Measurements from ENCODE around the gene SUMO2. TPM values are rescaled to one million over a fixed set of nuclear protein-coding genes. Genes with fewer than 3 reads are reported as not detected.
A peak's percentile ranks its signal among the peaks of the same experiment; 100 is the strongest.
"Not testable (repeated sequence)": the region's sequence is repeated elsewhere in the genome, so short reads cannot be mapped to it uniquely, and the experiment has no call there.

SUMO2 gene
- total and polyA plus RNA-seq, 2 of the 13 experiments (the other 11 are each of a cell fraction or from before 2014, with no cell fraction given) = 337 to 553 TPM

DNA sequence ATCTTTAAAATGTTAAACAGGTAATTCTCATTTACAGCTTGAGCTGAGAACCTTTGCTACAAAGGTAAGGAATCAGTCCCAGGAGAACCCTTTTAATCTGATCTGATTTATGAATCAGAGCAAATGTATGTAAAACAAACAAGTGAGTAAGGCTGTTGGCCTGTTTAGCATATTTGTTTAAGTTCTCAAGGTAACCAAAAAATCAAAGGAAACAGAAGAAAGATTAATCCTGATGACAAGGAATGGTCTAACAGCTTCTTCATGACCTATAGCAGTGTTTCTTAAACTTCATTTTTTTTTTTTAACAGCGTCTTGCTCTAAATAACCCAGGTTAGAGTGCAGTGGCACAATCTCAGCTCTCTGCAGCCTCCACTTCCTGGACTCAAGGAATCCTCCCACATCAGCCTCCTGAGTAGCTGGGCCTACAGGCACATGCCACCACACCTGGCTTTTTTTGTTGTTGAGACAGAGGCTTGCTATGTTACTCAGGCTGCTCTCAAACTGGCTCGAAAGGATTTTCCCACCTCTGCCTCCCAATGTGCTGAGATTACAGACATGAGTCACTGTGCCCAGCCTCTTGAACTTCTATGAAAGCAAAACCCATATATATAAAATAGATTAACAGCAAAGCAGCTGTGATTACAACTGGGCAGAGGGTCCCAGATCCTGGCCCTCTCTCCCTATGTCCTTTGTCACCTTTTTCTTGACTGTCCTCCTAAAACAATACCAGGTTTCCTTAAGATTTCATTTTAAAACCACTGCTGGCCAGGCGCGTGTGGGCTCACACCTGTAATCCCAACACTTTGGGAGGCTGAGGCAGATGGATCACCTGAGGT lies 23.3 kb downstream of the SUMO2 start:
- intact Hi-C loops (cut with micrococcal nuclease; ENCODE audit: unreplicated experiment) = no loop called here
- H3K4me2 ChIP-seq (ENCODE audit: low read depth, low read length) = no peak overlapping the region
- ATAC-seq (no peak), DNase-seq (ENCODE audit: low spot score) (no peak), FAIRE-seq (no peak)
- ChIA-PET POLR2A (no interaction called here), CTCF (ENCODE audit: low intra/inter-chr PET ratio, low total read pairs) (no interaction called here)
- no peak overlapping the region for H3K4me3 ChIP-seq (replicated peaks in 1 of 3; ENCODE audit: insufficient read depth in 1 of 3, low read depth in 2 of 3, low read length in 3 of 3)
- no peak overlapping the region for H3K27ac ChIP-seq (ENCODE audit: extremely low read length, insufficient read depth, low read length)
- no peak overlapping the region for H3K9ac ChIP-seq (ENCODE audit: insufficient read depth, low read depth, low read length)
- 82% methylated on average over 4 of the region's 4 CpGs for WGBS (ENCODE audit: low lambda C conversion rate)
- TF ChIP-seq, protein P1, sequence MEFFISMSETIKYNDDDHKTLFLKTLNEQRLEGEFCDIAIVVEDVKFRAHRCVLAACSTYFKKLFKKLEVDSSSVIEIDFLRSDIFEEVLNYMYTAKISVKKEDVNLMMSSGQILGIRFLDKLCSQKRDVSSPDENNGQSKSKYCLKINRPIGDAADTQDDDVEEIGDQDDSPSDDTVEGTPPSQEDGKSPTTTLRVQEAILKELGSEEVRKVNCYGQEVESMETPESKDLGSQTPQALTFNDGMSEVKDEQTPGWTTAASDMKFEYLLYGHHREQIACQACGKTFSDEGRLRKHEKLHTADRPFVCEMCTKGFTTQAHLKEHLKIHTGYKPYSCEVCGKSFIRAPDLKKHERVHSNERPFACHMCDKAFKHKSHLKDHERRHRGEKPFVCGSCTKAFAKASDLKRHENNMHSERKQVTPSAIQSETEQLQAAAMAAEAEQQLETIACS (CRISPR knock-in tag; IDR thresholded peaks at IDR 0.05) = no peak
- TF ChIP-seq REXO4 (CRISPR knock-in tag; IDR thresholded peaks at IDR 0.05; ENCODE audit: borderline replicate concordance) = no peak
- TF ChIP-seq GFI1 (CRISPR knock-in tag; IDR thresholded peaks at IDR 0.05; ENCODE audit: borderline replicate concordance) = peak; percentile 48; the same call in 1 of the 2 replicates
- TF ChIP-seq, protein P2, sequence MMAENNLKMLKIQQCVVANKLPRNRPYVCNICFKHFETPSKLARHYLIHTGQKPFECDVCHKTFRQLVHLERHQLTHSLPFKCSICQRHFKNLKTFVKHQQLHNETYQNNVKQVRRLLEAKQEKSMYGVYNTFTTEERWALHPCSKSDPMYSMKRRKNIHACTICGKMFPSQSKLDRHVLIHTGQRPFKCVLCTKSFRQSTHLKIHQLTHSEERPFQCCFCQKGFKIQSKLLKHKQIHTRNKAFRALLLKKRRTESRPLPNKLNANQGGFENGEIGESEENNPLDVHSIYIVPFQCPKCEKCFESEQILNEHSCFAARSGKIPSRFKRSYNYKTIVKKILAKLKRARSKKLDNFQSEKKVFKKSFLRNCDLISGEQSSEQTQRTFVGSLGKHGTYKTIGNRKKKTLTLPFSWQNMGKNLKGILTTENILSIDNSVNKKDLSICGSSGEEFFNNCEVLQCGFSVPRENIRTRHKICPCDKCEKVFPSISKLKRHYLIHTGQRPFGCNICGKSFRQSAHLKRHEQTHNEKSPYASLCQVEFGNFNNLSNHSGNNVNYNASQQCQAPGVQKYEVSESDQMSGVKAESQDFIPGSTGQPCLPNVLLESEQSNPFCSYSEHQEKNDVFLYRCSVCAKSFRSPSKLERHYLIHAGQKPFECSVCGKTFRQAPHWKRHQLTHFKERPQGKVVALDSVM (CRISPR knock-in tag; IDR thresholded peaks at IDR 0.05) = peak; percentile 83
- no peak for TF ChIP-seq TBX2 (CRISPR knock-in tag; IDR thresholded peaks at IDR 0.05; ENCODE audit: borderline replicate concordance)
- no peak for TF ChIP-seq ZNF17 (CRISPR knock-in tag; IDR thresholded peaks at IDR 0.05)
- no peaks in the 10 kb centered on the region for H4K20me1 ChIP-seq (ENCODE audit: insufficient read depth, low read length)
- H3K9me3 ChIP-seq (ENCODE audit: low read length) = no peaks in the 10 kb centered on the region
- H3K4me1 ChIP-seq (ENCODE audit: insufficient read depth, low read length) = peaks cover 28% of the 10 kb centered on the region
- no TSS peak for BruUV-seq (replicated peaks)
- no peaks in the 10 kb centered on the region for H3K79me2 ChIP-seq (ENCODE audit: insufficient read depth, low read length)
- in situ Hi-C loops (cut with HindIII; ENCODE audit: extremely low pct_ligation_motif_present, low pct_unique_long_range_greater_than_20kb) = no loop called here
- H3K27me3 ChIP-seq (ENCODE audit: control insufficient read depth in 1 of 2, insufficient read depth in 2 of 2, low read length in 2 of 2) = no peaks in the 10 kb centered on the region
- H2AFZ ChIP-seq (ENCODE audit: low read length) = no peak overlapping the region
- no peaks in the 10 kb centered on the region for H3K36me3 ChIP-seq (replicated peaks in 1 of 2; ENCODE audit: control insufficient read depth in 1 of 2, insufficient read depth in 2 of 2, low read length in 2 of 2)

DNA sequence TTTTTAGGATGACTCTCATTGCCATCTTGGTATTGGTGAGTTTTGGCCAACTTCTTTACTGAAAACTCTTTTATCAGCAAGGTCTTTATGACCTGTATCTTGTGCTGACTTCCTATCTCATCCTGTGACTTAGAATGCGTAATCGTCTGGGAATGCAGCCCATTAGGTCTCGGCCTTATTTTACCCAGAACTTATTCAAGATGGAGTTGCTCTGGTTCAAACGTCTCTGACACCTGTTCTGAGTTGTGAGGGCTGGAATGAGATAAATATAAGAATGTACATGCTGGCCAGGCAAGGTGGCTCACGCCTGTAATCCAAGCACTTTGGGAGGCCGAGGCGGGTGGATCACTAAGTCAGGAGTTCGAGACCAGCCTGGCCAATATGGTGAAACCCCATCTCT lies 24.3 kb downstream of the SUMO2 start:
- H3K36me3 ChIP-seq (replicated peaks in 1 of 2; ENCODE audit: control insufficient read depth in 1 of 2, insufficient read depth in 2 of 2, low read length in 2 of 2); BruUV-seq (replicated peaks); DNase-seq (ENCODE audit: low spot score); H3K27me3 ChIP-seq (ENCODE audit: control insufficient read depth in 1 of 2, insufficient read depth in 2 of 2, low read length in 2 of 2); H4K20me1 ChIP-seq (ENCODE audit: insufficient read depth, low read length); H3K4me3 ChIP-seq (replicated peaks in 1 of 3; ENCODE audit: insufficient read depth in 1 of 3, low read depth in 2 of 3, low read length in 3 of 3); H3K79me2 ChIP-seq (ENCODE audit: insufficient read depth, low read length); H3K4me2 ChIP-seq (ENCODE audit: low read depth, low read length); H3K9ac ChIP-seq (ENCODE audit: insufficient read depth, low read depth, low read length); FAIRE-seq; H3K9me3 ChIP-seq (ENCODE audit: low read length); H2AFZ ChIP-seq (ENCODE audit: low read length); in situ Hi-C loops (cut with HindIII; ENCODE audit: extremely low pct_ligation_motif_present, low pct_unique_long_range_greater_than_20kb); POLR2A ChIA-PET; ATAC-seq; intact Hi-C loops (cut with micrococcal nuclease; ENCODE audit: unreplicated experiment); CTCF ChIA-PET (ENCODE audit: low intra/inter-chr PET ratio, low total read pairs); H3K27ac ChIP-seq (ENCODE audit: extremely low read length, insufficient read depth, low read length): not testable (repeated sequence)
- H3K4me1 ChIP-seq (ENCODE audit: insufficient read depth, low read length) = peaks cover 25% of the 10 kb centered on the region
- 96% methylated on average over 8 of the region's 8 CpGs for WGBS (ENCODE audit: low lambda C conversion rate)

All from HepG2 (cell line).